ENCODE measurements around the gene AGL.

The AGL gene

DNA sequence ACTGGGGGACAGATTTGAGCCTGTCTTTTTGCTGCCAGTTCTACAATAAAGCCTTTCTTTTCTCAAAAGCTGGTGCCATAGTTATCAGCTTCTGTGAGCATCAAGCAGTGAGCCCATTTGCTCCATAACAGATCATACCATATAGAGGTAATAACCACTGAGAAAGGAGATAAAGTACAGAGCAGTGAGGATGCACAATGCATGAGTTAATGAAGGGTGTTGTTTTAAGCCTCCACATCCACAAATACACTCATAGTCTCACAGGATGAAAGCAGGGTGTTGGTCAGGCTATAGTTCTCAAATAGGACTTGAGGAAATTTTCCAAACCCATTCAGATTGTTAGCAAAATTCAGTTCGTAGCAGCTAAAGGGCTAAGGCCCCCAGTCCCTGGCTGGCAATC lies 94.0 kb downstream of the AGL start:
- no peaks in the 10 kb centered on the region for H3K27me3 ChIP-seq (ENCODE audit: low read depth, low read length)
- no peak overlapping the region for H3K4me2 ChIP-seq (ENCODE audit: low read length)
- no peak overlapping the region for H3K4me3 ChIP-seq (ENCODE audit: low read length)
- no peaks in the 10 kb centered on the region for H4K20me1 ChIP-seq (ENCODE audit: insufficient read depth, low read length)
- no peak overlapping the region for H3K9ac ChIP-seq (ENCODE audit: low read length)
- no peak for TF ChIP-seq EZH2phosphoT487 (IDR thresholded peaks at IDR 0.05; ENCODE audit: low read depth)
- TF ChIP-seq, protein P1, sequence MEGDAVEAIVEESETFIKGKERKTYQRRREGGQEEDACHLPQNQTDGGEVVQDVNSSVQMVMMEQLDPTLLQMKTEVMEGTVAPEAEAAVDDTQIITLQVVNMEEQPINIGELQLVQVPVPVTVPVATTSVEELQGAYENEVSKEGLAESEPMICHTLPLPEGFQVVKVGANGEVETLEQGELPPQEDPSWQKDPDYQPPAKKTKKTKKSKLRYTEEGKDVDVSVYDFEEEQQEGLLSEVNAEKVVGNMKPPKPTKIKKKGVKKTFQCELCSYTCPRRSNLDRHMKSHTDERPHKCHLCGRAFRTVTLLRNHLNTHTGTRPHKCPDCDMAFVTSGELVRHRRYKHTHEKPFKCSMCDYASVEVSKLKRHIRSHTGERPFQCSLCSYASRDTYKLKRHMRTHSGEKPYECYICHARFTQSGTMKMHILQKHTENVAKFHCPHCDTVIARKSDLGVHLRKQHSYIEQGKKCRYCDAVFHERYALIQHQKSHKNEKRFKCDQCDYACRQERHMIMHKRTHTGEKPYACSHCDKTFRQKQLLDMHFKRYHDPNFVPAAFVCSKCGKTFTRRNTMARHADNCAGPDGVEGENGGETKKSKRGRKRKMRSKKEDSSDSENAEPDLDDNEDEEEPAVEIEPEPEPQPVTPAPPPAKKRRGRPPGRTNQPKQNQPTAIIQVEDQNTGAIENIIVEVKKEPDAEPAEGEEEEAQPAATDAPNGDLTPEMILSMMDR (IDR thresholded peaks at IDR 0.05; ENCODE audit: low read depth, low read length), result no peak
- no peaks in the 10 kb centered on the region for H3K4me1 ChIP-seq (ENCODE audit: low read length)
- H2AFZ ChIP-seq (ENCODE audit: low read depth, low read length), result no peak overlapping the region
- H3K27ac ChIP-seq (ENCODE audit: low read length), result no peak overlapping the region
- H3K79me2 ChIP-seq (ENCODE audit: low read length), result no peaks in the 10 kb centered on the region
- H3K9me3 ChIP-seq (ENCODE audit: insufficient read depth, low read length), result no peaks in the 10 kb centered on the region
- no peaks in the 10 kb centered on the region for H3K36me3 ChIP-seq (replicated peaks; ENCODE audit: low read depth, low read length)

- no peaks in the 10 kb centered on the region for H3K36me3 ChIP-seq (replicated peaks; ENCODE audit: low read depth, low read length)
- H3K27ac ChIP-seq (ENCODE audit: low read length), result no peak overlapping the region
- H3K4me2 ChIP-seq (ENCODE audit: low read length), result no peak overlapping the region
- H4K20me1 ChIP-seq (ENCODE audit: insufficient read depth, low read length), result no peaks in the 10 kb centered on the region
- H3K4me1 ChIP-seq (ENCODE audit: low read length), result no peaks in the 10 kb centered on the region
- no peaks in the 10 kb centered on the region for H3K27me3 ChIP-seq (ENCODE audit: low read depth, low read length)
- no peak overlapping the region for H3K4me3 ChIP-seq (ENCODE audit: low read length)
- no peaks in the 10 kb centered on the region for H3K9me3 ChIP-seq (ENCODE audit: insufficient read depth, low read length)
- no peaks in the 10 kb centered on the region for H3K79me2 ChIP-seq (ENCODE audit: low read length)
- H2AFZ ChIP-seq (ENCODE audit: low read depth, low read length), result no peak overlapping the region
- TF ChIP-seq EZH2phosphoT487 (IDR thresholded peaks at IDR 0.05; ENCODE audit: low read depth), result no peak
- no peak overlapping the region for H3K9ac ChIP-seq (ENCODE audit: low read length)
Measured at GRCh38 chr1:99945174-99945573, 95.0 kb downstream of the AGL start.

DNA sequence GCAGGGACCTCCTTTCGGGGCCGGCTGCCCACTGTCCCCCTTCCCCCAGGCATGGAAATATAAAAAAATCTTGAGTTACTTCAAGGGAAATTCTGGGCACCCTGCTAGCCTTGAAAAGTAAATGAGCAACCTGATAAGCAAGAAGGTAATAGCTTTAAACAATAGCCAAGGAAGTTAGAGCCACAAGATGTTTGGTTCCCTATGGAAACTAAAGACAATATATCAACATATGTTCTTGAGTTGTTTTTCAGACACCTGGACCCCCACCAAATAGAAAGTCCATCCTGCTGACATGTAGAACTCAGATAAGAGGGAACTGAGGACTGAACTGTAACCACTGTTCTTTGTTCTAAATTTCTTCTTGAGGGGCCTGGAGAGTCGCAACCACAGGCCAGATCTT lies 100.3 kb downstream of the AGL start:
- H3K4me2 ChIP-seq (ENCODE audit: low read length), result no peak overlapping the region
- no peak overlapping the region for H3K4me3 ChIP-seq (ENCODE audit: low read length)
- H3K4me1 ChIP-seq (ENCODE audit: low read length), result no peaks in the 10 kb centered on the region
- H3K27ac ChIP-seq (ENCODE audit: low read length), result no peak overlapping the region
- H2AFZ ChIP-seq (ENCODE audit: low read depth, low read length), result no peak overlapping the region
- no peaks in the 10 kb centered on the region for H3K9me3 ChIP-seq (ENCODE audit: insufficient read depth, low read length)
- H3K27me3 ChIP-seq (ENCODE audit: low read depth, low read length), result no peaks in the 10 kb centered on the region
- no peaks in the 10 kb centered on the region for H4K20me1 ChIP-seq (ENCODE audit: insufficient read depth, low read length)
- no peak overlapping the region for H3K9ac ChIP-seq (ENCODE audit: low read length)
- no peaks in the 10 kb centered on the region for H3K36me3 ChIP-seq (replicated peaks; ENCODE audit: low read depth, low read length)
- TF ChIP-seq EZH2phosphoT487 (IDR thresholded peaks at IDR 0.05; ENCODE audit: low read depth), result no peak
- TF ChIP-seq, protein P1 (IDR thresholded peaks at IDR 0.05; ENCODE audit: low read depth, low read length), result no peak
- H3K79me2 ChIP-seq (ENCODE audit: low read length), result no peaks in the 10 kb centered on the region

DNA sequence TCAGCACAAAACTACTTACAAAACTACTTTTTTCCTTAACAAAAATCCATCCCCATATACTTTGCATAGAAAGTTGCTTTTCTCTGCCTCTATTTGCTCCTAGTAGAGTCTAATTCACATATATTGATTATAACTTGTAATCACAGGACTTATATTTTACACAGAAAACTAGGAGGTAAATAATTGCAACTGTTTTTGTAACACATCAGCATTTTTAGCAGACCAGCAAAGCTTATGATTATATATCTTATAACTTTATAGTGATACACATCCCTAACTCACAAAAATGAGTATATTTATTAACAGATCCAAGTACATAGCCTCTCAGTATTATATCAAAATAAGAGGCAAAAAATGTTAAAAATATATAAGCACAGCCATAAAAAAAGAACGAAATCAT lies 102.4 kb downstream of the AGL start:
- Histone ChIP-seq H2AFZ (ENCODE audit: low read depth, low read length) (no peak overlapping the region), H3K9ac (ENCODE audit: low read length) (no peak overlapping the region), H3K4me1 (ENCODE audit: low read length) (no peaks in the 10 kb centered on the region), H3K4me3 (ENCODE audit: low read length) (no peak overlapping the region), H4K20me1 (ENCODE audit: insufficient read depth, low read length) (no peaks in the 10 kb centered on the region), H3K27ac (ENCODE audit: low read length) (no peak overlapping the region), H3K27me3 (ENCODE audit: low read depth, low read length) (no peaks in the 10 kb centered on the region), H3K36me3 (replicated peaks; ENCODE audit: low read depth, low read length) (no peaks in the 10 kb centered on the region), H3K9me3 (ENCODE audit: insufficient read depth, low read length) (no peaks in the 10 kb centered on the region), H3K79me2 (ENCODE audit: low read length) (no peaks in the 10 kb centered on the region), H3K4me2 (ENCODE audit: low read length) (no peak overlapping the region)
- no peak for TF ChIP-seq EZH2phosphoT487 (IDR thresholded peaks at IDR 0.05; ENCODE audit: low read depth)
- TF ChIP-seq, protein P1 (IDR thresholded peaks at IDR 0.05; ENCODE audit: low read depth, low read length), result no peak

DNA sequence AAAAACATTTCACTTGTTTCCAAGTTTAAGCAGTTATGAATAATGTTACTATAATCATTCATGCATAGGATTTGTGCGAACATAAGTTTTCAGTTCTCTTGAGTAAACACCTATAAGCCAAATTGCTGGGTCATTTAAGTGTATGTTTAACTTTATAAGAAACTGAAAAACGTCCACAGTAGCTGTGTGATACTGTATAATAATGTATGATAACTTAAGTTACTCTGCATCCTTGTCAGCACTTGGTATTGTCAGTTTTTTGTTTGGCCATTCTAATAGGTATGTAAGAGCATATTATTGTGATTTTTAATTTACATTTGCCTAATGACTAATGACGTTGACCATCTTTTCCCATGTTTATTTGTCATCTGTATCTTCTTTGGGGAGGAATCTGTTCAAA lies 105.2 kb downstream of the AGL start:
- Histone ChIP-seq H3K27me3 (ENCODE audit: low read depth, low read length) (no peaks in the 10 kb centered on the region), H3K79me2 (ENCODE audit: low read length) (no peaks in the 10 kb centered on the region), H3K9me3 (ENCODE audit: insufficient read depth, low read length) (no peaks in the 10 kb centered on the region), H3K4me3 (ENCODE audit: low read length) (no peak overlapping the region), H3K4me2 (ENCODE audit: low read length) (no peak overlapping the region), H3K9ac (ENCODE audit: low read length) (no peak overlapping the region), H3K36me3 (replicated peaks; ENCODE audit: low read depth, low read length) (no peaks in the 10 kb centered on the region), H2AFZ (ENCODE audit: low read depth, low read length) (no peak overlapping the region), H4K20me1 (ENCODE audit: insufficient read depth, low read length) (no peaks in the 10 kb centered on the region), H3K4me1 (ENCODE audit: low read length) (no peaks in the 10 kb centered on the region), H3K27ac (ENCODE audit: low read length) (no peak overlapping the region)
- no peak for TF ChIP-seq EZH2phosphoT487 (IDR thresholded peaks at IDR 0.05; ENCODE audit: low read depth)
- TF ChIP-seq, protein P1 (IDR thresholded peaks at IDR 0.05; ENCODE audit: low read depth, low read length), result no peak

Data from OCI-LY3 (cell line).